HG02642 (cell line): ENCODE results near the gene NAA38.
"Not testable (repeated sequence)": the region's sequence is repeated elsewhere in the genome, so short reads cannot be mapped to it uniquely, and the experiment has no call there.

Experiments
- ATAC-seq: cut with Tn5 transposase; IDR thresholded peaks from one replicate; pipeline ENCODE4 v1.9.1; 2021; ENCODE audit warnings: mild to moderate bottlenecking; ENCODE audit not compliant: unreplicated experiment, poor library complexity

NAA38 gene

DNA sequence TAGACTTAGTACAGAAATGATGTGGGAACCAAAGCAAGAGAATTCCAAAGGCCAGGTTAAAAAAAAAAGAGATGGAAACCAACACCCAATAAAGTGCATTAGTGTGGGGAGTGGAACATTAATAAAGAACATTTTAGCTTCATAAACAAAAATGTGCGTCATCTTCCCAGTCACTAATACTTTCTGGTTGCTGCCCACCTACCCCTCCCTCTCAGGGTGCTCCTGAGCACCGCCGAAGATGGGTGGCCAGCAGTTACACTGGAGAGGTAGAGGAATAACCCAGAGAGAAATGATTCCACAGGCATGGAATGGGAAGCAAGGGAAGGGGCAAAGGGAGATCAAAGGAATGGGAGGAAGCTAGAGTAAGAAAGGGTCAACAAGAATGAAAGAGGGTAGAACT is 25.3 kb upstream of the NAA38 start:
- no peak for ATAC-seq

GRCh38 chr17:7882068-7882467 is 24.7 kb upstream of the NAA38 start:
- no peak for ATAC-seq

DNA sequence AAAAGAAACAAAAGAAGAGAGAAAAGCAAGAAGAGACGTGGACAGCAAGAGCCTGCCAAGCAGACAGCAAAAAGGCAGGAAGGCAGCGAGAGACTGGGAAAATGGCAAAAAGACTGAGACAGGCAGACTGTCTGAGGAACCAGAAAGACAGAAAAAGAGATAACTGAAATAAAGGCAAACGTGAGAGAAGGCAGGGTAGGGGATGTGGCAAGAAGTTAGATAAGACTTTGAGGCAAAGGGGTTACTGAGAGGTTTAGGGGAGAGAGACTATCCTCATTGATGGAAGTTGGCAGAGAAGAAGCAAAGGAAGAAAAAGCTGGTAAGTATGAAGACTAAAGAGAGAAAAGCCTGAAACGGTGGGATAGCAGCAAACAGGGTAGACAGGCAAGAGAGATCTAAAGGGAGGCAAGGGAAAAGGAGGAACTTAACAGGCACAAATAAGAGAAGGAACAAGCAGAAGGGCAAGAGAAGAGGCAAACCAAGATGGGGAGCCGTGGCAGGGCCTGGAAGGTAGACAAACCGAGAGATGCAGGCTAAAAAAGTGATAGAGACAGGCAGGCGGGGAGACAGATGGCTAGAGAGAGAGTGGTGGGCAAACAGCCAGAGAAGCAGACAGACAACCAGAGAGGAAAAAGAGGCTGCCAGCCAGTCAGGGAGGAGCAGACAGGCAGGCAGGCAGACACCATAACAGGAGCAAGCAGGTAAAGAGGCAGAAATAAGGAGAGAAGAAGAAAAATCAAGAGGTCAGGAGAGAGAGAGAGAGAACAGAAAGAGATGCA is 24.1 kb upstream of the NAA38 start:
- no peak for ATAC-seq

DNA sequence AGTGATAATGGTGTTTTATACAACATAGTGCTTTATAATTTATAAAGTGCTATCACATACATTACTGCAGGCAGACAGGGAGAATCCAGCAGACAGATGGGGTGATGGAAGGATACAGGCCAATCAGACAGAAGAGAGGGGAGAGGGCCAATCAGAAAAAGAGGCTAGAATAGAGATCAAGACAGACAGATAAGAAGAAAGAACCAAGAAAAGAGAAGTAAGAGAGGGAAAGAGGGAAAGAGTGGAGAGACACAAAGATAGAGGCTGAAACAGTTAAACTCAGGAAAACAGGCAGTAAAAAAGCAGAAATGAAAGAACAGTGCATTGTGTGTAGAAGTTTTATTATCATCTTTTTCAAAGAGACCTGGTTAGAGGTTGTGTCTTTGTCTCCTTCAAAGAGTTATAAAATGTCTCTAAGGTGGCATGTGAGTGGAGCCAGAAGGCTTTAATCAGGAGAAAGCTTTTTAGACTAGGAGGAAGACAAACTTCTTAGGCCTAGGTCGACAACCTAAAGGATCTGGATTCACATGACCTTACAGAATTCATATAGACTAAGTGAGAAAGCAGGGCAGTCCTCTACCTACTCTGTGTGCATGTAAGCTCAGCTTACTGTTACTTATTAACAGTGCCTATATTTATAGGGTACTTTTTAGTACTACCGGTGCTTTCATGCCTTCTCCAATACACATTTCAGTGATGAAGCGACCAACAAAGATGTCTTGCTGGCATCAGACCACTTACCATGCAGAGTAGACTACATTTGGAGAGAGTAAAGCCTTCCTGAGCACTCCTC is 22.9 kb upstream of the NAA38 start:
- ATAC-seq: no peak

DNA sequence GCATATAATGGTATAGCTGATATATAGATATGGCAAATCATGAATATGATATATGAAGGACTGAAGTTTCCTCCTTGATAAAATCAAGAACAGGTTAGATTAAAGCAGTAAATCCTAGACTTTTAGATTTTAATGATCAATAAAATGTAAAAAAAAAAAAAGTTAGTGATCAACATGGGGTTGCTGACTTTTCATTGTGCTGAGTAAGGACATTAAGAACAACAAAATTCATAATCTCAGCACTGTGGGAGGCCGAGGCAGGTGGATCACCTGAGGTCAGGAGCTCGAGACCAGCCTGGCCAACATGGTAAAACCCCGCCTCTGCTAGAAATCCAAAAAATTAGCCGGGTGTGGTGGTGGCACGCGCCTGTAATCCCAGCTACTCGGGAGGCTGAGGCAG is 20.9 kb upstream of the NAA38 start:
- no peak for ATAC-seq

DNA sequence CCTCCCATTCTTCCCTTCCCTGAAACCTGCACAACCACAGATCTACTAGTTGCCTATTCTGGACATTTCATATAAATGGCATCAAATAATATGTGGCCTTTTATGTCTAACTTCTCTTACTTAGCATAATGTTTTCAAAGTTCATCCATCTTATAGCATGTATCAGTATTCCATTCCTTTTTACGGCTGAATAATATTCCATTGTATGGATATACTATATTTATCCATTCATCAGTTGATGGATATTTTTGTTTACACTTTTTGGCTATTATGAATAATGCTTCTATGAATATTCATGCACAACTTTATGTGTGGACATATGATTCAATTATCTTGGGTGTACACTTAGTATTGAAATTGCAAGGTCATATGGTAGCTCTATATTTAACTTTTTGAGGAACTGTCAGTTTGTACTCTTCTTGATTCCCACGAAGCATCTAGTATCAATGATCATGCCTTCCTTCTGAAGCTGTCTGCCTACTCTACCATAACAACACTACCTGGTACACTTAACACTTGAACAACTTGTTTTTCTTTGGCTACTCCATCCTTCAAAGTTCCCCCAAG is 18.5 kb upstream of the NAA38 start:
- no peak for ATAC-seq

DNA sequence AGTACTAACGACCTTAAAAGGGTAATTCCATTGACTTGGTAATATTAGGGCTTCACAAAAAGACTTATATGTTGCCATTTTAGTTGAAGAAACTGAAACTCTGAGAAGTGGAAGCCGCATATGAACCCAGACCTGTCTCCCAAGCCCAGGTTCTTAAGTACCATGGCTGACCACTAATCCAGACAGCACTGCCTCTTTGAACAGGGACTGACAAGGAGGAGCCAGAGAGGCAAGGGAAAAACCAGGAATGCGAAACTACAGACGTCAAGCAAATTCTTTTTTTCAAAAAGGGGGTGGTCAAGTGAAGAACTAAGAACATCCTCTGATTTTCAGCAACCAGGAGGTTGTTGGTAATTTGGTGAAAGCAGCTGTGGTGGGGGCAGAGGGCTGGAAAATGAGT is 15.7 kb upstream of the NAA38 start:
- ATAC-seq: no peak

DNA sequence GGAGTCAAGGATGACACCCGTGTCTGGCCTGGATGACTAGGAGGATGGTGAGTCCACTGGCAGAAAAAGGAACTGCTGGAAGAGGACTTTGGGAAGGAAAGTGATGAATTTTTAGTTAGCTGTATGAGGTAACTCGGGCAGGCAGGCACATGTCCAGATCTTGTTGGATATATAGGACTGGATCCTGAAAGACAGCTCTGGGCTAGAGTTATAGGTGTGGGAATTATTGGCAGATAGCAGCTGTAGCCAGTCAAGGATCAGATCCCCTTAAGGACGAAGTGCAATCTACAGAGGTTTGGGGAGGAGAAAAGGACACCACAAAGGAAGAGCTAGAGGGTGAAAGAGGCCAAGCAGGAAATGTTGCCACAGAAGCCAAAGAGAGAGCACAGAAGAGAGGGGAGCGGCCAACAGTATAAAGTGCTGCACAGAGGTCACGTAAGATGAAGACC is 10.5 kb upstream of the NAA38 start:
- ATAC-seq: no peak

DNA sequence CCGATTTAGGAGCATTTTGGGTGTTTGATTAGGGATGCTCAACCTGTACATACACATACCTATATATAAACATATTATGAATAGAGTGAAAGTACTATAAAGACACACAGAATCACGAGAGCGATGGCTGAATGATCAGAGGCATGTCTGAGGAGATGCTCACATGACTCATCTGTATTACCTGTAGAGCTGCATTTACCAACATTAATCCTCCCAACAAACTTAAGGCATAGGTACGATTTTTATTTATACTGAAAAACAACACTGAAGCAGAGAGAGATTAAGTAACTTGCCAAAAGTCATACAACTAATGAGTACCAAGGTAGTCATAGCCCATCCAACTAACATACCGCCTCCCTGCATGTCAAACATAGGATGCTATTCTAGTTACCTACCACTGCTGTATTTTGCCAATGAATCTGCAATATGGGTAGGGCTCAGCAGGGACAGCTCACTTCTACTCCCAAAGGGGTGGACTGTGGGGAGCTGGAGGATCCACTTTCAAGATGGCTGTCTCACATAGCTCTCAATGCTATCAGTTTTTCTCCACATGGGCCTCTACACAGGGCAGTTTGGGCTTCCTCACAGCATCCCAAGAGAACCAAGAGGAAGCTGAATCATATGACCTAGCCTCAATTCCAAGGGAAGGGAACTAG is 7.8 kb upstream of the NAA38 start:
- no peak for ATAC-seq

- not testable (repeated sequence) for ATAC-seq
Observed at GRCh38 chr17:7864384-7864783, 7.0 kb upstream of the NAA38 start.

GRCh38 chr17:7862692-7863437 is 5.5 kb upstream of the NAA38 start:
- ATAC-seq: no peak

GRCh38 chr17:7859028-7859427 is 1.7 kb upstream of the NAA38 start:
- no peak for ATAC-seq

GRCh38 chr17:7858522-7858810 is 1.1 kb upstream of the NAA38 start:
- ATAC-seq: no peak

DNA sequence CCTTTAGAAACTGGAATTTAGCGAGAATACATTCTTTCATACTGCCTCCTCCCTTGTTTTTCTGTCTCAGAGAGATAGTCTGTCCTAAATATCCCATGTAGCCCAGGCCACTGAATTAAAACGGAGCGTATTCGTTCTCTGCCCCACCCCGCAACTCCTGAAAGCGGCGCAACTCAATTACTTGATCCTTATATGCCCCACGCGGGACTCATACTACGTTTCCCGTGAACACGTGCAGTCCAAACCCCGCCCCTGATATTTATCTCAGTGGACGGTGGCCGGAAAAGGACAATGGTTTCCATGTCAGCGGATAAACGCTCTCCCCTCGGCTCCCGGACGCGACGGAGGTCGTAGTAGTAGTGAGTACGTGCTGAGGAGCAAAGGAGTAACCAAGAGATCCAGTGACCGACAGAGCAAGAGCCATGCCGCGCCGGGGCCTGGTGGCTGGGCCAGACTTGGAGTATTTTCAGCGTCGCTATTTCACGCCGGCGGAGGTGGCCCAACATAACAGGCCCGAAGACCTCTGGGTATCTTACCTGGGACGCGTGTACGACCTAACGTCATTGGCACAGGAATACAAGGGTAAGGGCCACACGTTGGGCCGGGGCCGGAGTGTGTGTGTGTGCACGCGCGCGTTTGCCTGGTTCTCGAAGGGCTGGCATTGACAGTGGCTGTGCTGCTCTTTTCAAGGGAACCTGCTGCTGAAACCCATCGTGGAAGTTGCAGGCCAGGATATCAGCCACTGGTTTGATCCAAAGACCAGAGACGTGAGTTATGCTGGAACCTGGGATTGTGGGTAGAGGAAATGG is 558 bp upstream of the NAA38 start, which contains the start of gene CYB5D1:
CYB5D1 (plus strand) TSS at position 291 of the 809 bp plus-strand sequence; CDS start at position 423, 132 bp downstream.
- peak; percentile 46 for ATAC-seq

DNA sequence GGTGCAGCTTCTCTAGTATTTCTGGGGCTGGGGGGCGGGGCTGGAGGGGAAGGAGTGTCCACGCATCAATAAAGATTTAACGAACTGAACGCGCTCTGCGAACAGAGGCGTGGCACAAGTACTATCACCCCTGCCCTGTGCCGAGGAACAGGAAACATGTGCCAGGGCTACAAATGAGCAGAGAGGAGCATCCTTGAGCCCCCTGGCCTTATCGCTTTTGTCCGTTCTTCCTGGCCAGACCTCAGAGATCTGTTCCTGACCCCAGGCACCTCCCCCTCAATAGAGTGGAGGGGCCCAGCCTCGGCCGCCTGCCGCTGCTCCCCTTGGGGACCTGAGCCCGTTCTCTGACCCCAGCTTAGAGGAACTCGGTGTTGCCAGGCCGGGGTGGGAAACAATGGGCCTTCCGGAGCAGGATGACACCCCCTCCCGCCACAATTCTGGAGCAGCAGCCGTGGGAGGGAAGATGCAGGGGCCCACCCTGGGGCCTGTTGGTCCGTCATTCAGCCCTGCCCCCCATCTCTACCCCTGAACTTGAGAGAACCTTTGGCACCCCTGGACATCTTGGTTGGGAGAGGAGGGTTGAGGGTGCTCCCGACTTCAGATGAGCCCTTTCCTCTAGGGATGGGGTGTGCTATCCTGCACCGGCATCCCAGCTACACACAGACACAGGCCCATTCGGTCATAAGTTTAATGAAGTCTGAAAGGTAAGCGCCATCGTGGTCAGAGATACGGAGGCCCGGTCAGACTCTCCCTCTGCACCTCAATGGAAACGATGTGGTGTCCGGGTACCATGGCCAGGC is 1.1 kb downstream of the NAA38 start:
- ATAC-seq: no peak

GRCh38 chr17:7855660-7856010 is 1.7 kb downstream of the NAA38 start:
- no peak for ATAC-seq

DNA sequence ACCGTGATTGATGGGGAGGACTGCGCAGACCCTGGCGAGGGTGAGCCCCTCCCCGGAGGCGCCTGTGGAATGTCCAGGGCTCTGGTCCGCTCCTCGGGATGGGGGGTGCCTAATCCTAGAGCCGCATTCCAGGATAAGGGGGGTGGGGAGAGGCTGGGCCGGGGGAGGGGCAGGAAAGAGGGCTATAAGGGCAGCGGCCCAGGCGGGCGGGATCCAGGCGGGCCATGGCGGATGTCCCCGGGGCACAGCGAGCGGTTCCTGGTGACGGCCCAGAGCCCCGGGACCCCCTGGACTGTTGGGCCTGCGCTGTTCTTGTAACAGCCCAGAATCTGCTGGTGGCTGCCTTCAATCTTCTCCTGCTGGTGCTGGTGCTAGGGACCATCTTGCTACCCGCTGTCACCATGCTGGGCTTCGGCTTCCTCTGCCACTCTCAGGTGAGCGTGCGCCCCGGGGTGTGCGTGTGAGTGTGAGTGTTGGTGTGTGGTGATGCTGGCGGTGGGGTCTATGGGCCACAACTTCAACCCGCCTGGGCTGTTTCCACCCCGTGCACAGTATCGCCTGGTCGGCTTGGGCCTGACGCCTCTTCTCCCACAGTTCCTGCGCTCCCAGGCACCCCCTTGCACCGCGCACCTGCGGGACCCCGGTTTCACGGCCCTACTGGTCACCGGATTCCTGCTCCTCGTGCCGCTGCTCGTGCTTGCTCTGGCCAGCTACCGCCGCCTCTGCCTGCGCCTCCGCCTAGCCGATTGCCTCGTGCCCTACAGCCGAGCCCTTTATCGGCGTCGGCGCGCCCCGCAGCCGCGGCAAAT is 2.3 kb downstream of the NAA38 start, which contains the start of gene TMEM88:
TMEM88 (plus strand) TSS at position 216 of the 809 bp plus-strand sequence; CDS start at position 225, 9 bp downstream.
- ATAC-seq: no peak
